ENCODE data around the gene ATG16L1.

Gene ATG16L1

GRCh38 chr2:233261819-233262555 lies 10.5 kb downstream of the ATG16L1 start:
- DNase-seq, result no peak

- DNase-seq, result no peak
Observed at GRCh38 chr2:233262562-233262961, 11.1 kb downstream of the ATG16L1 start.

- no peak for DNase-seq
Observed at GRCh38 chr2:233263045-233263570, 11.6 kb downstream of the ATG16L1 start.

- no peak for DNase-seq
Observed at GRCh38 chr2:233264667-233265066, 13.2 kb downstream of the ATG16L1 start.

GRCh38 chr2:233265899-233266431 lies 14.5 kb downstream of the ATG16L1 start:
- no peak for DNase-seq

GRCh38 chr2:233266481-233266880 lies 15.0 kb downstream of the ATG16L1 start:
- DNase-seq, result no peak

GRCh38 chr2:233267516-233268245 lies 16.2 kb downstream of the ATG16L1 start:
- DNase-seq, result no peak

GRCh38 chr2:233270366-233270765 lies 18.9 kb downstream of the ATG16L1 start:
- no peak for DNase-seq

- no peak for DNase-seq
Observed at GRCh38 chr2:233270951-233271350, 19.5 kb downstream of the ATG16L1 start.

- no peak for DNase-seq
Observed at GRCh38 chr2:233271693-233272092, 20.2 kb downstream of the ATG16L1 start.

GRCh38 chr2:233273120-233273519 lies 21.6 kb downstream of the ATG16L1 start:
- no peak for DNase-seq

- no peak for DNase-seq
Observed at GRCh38 chr2:233275223-233275622, 23.8 kb downstream of the ATG16L1 start.

- DNase-seq, result no peak
Observed at GRCh38 chr2:233278921-233279320, 27.4 kb downstream of the ATG16L1 start.

- DNase-seq, result no peak
Observed at GRCh38 chr2:233280114-233280693, 28.7 kb downstream of the ATG16L1 start.

GRCh38 chr2:233281553-233281952 lies 30.1 kb downstream of the ATG16L1 start:
- no peak for DNase-seq

GRCh38 chr2:233281992-233282603 lies 30.6 kb downstream of the ATG16L1 start:
- no peak for DNase-seq

GRCh38 chr2:233285921-233286320 lies 34.4 kb downstream of the ATG16L1 start:
- DNase-seq, result peak; percentile 13

GRCh38 chr2:233287871-233288270 lies 36.4 kb downstream of the ATG16L1 start:
- DNase-seq, result no peak

GRCh38 chr2:233288663-233289062 lies 37.2 kb downstream of the ATG16L1 start:
- DNase-seq, result no peak

- no peak for DNase-seq
Observed at GRCh38 chr2:233289648-233290047, 38.2 kb downstream of the ATG16L1 start.

- no peak for DNase-seq
Observed at GRCh38 chr2:233290051-233290845, 38.8 kb downstream of the ATG16L1 start.

- no peak for DNase-seq
Observed at GRCh38 chr2:233295891-233296290, 44.4 kb downstream of the ATG16L1 start.
